ENCODE data around the gene COL26A1.

The COL26A1 gene

GRCh38 chr7:101373812-101374614 is 11.3 kb downstream of the COL26A1 start:
- no peak for DNase-seq

- DNase-seq, result no peak
Observed at GRCh38 chr7:101374990-101375389, 12.3 kb downstream of the COL26A1 start.

- no peak for DNase-seq
Observed at GRCh38 chr7:101376601-101377000, 13.9 kb downstream of the COL26A1 start.

GRCh38 chr7:101377189-101377736 is 14.6 kb downstream of the COL26A1 start:
- no peak for DNase-seq

- DNase-seq, result no peak
Observed at GRCh38 chr7:101378751-101379174, 16.1 kb downstream of the COL26A1 start.

- no peak for DNase-seq
Observed at GRCh38 chr7:101379302-101379701, 16.6 kb downstream of the COL26A1 start.

GRCh38 chr7:101381549-101382111 is 19.0 kb downstream of the COL26A1 start:
- DNase-seq, result no peak

GRCh38 chr7:101382937-101383336 is 20.3 kb downstream of the COL26A1 start:
- DNase-seq, result no peak

GRCh38 chr7:101386177-101386557 is 23.5 kb downstream of the COL26A1 start:
- no peak for DNase-seq

GRCh38 chr7:101386558-101387231 is 24.0 kb downstream of the COL26A1 start:
- no peak for DNase-seq

- no peak for DNase-seq
Observed at GRCh38 chr7:101390901-101391301, 28.2 kb downstream of the COL26A1 start.

GRCh38 chr7:101391991-101392390 is 29.3 kb downstream of the COL26A1 start:
- DNase-seq, result no peak

GRCh38 chr7:101393865-101394264 is 31.2 kb downstream of the COL26A1 start:
- no peak for DNase-seq

- DNase-seq, result no peak
Observed at GRCh38 chr7:101395376-101395775, 32.7 kb downstream of the COL26A1 start.

GRCh38 chr7:101397243-101397642 is 34.6 kb downstream of the COL26A1 start:
- no peak for DNase-seq

GRCh38 chr7:101397770-101398324 is 35.2 kb downstream of the COL26A1 start:
- DNase-seq, result no peak

GRCh38 chr7:101398396-101399289 is 36.0 kb downstream of the COL26A1 start:
- no peak for DNase-seq

GRCh38 chr7:101399759-101400158 is 37.1 kb downstream of the COL26A1 start:
- no peak for DNase-seq

- no peak for DNase-seq
Observed at GRCh38 chr7:101400751-101401150, 38.1 kb downstream of the COL26A1 start.

GRCh38 chr7:101401390-101402080 is 38.9 kb downstream of the COL26A1 start:
- no peak for DNase-seq

GRCh38 chr7:101402081-101402779 is 39.6 kb downstream of the COL26A1 start:
- DNase-seq, result no peak
